Measurements from ENCODE around the gene ST3GAL3. TPM values are rescaled to one million over a fixed set of nuclear protein-coding genes. Genes with fewer than 3 reads are reported as not detected.

Gene ST3GAL3
- total RNA-seq, 1 experiment from 2014 or later, result 8.3 TPM

- no peaks in the 10 kb centered on the region for H3K23me2 ChIP-seq (ENCODE audit: insufficient read length, low read depth, low read length, poor library complexity, severe bottlenecking)
- H3K14ac ChIP-seq (ENCODE audit: insufficient read depth, low read length), result no peak overlapping the region
- no peaks in the 10 kb centered on the region for H3K9me3 Mint-ChIP-seq
- no peak overlapping the region for H2BK5ac ChIP-seq (ENCODE audit: insufficient read length, low read length)
- H3K9me3 ChIP-seq (ENCODE audit: control insufficient read depth, low read depth, low read length), result no peaks in the 10 kb centered on the region
- H3K4me1 ChIP-seq (ENCODE audit: insufficient read depth, low read length), result no peaks in the 10 kb centered on the region
- peaks cover 5 to 10% of the 10 kb centered on the region in 2 experiments for H3K4me1 Mint-ChIP-seq
- TF ChIP-seq, protein P1, sequence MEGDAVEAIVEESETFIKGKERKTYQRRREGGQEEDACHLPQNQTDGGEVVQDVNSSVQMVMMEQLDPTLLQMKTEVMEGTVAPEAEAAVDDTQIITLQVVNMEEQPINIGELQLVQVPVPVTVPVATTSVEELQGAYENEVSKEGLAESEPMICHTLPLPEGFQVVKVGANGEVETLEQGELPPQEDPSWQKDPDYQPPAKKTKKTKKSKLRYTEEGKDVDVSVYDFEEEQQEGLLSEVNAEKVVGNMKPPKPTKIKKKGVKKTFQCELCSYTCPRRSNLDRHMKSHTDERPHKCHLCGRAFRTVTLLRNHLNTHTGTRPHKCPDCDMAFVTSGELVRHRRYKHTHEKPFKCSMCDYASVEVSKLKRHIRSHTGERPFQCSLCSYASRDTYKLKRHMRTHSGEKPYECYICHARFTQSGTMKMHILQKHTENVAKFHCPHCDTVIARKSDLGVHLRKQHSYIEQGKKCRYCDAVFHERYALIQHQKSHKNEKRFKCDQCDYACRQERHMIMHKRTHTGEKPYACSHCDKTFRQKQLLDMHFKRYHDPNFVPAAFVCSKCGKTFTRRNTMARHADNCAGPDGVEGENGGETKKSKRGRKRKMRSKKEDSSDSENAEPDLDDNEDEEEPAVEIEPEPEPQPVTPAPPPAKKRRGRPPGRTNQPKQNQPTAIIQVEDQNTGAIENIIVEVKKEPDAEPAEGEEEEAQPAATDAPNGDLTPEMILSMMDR (conservative IDR thresholded peaks at IDR 0.05), result no peak
- no peak overlapping the region for H3K4me3 Mint-ChIP-seq
- H2BK15ac ChIP-seq (ENCODE audit: low read depth, low read length), result no peak overlapping the region
- H4K5ac ChIP-seq (ENCODE audit: insufficient read length, low read depth, low read length), result no peak overlapping the region
- no peak overlapping the region for H4K91ac ChIP-seq (ENCODE audit: insufficient read length, low read depth, low read length)
- H3K79me1 ChIP-seq (ENCODE audit: insufficient read depth, low read depth, low read length, poor library complexity, severe bottlenecking), result no peaks in the 10 kb centered on the region
- no peak overlapping the region for H3K23ac ChIP-seq (ENCODE audit: insufficient read length, low read depth, low read length)
- no CpG with 5 or more reads among the region's 8 CpGs for WGBS (ENCODE audit: extremely low coverage, insufficient read length, low lambda C conversion rate)
- no peak overlapping the region for H3K27ac ChIP-seq (ENCODE audit: insufficient read length, low read depth, low read length)
- H3K9ac ChIP-seq (ENCODE audit: extremely low read depth, insufficient read length, low read length), result no peak overlapping the region
- H3K56ac ChIP-seq (ENCODE audit: insufficient read length, low read depth, low read length), result no peak overlapping the region
- H3K27me3 ChIP-seq (ENCODE audit: insufficient read depth, low read length), result no peaks in the 10 kb centered on the region
- H2BK20ac ChIP-seq (ENCODE audit: low read depth, low read length, poor library complexity, severe bottlenecking), result no peak overlapping the region
- H3K4me2 ChIP-seq (ENCODE audit: insufficient read depth, insufficient read length, low read length), result no peak overlapping the region
- no peak overlapping the region for H3K4ac ChIP-seq (ENCODE audit: low read depth, low read length)
- H3K18ac ChIP-seq (ENCODE audit: insufficient read length, low read depth, low read length), result no peak overlapping the region
- no peak overlapping the region for H2AFZ ChIP-seq (ENCODE audit: low read length)
- DNase-seq, result no peak
- no peak overlapping the region for H3T11ph ChIP-seq (ENCODE audit: low read length)
- no peak overlapping the region for H3K27ac Mint-ChIP-seq
- no peak overlapping the region for H2AK5ac ChIP-seq (ENCODE audit: insufficient read length, low read length)
- H3K27me3 Mint-ChIP-seq (ENCODE audit: low read depth), result no peaks in the 10 kb centered on the region
- H2BK120ac ChIP-seq (ENCODE audit: low read depth, low read length, poor library complexity, severe bottlenecking), result no peak overlapping the region
- no peak overlapping the region for H4K8ac ChIP-seq (replicated peaks; ENCODE audit: insufficient read length, low read depth, low read length)
- H2BK12ac ChIP-seq (ENCODE audit: insufficient read length, low read depth, low read length), result no peak overlapping the region
- peaks cover 1 to 22% (median 16%) of the 10 kb centered on the region in 3 experiments; a peak in 5 of 7 replicates for H3K36me3 Mint-ChIP-seq (ENCODE audit: insufficient read depth in 1 of 3, low read depth in 3 of 3)
- no peaks in the 10 kb centered on the region for H3K79me2 ChIP-seq (ENCODE audit: insufficient read depth, low read length)
- no peaks in the 10 kb centered on the region for H4K20me1 ChIP-seq (ENCODE audit: control insufficient read depth, insufficient read depth, insufficient read length)
Measured at GRCh38 chr1:43956234-43956633, 248.9 kb downstream of the ST3GAL3 start.
